GM18861 (cell line): ENCODE data around the gene CSNK2A3.
"Not testable (repeated sequence)": the region's sequence is repeated elsewhere in the genome, so short reads cannot be mapped to it uniquely, and the experiment has no call there.

ENCODE experiments used
- ATAC-seq: cut with Tn5 transposase; IDR thresholded peaks from one replicate; pipeline ENCODE4 v1.9.1; 2021; ENCODE audit not compliant: unreplicated experiment

CSNK2A3 gene

GRCh38 chr11:11380340-11380739 lies 27.3 kb upstream of the CSNK2A3 start:
- ATAC-seq = no peak

- no peak for ATAC-seq
Measured at GRCh38 chr11:11379661-11380060, 26.6 kb upstream of the CSNK2A3 start.

DNA sequence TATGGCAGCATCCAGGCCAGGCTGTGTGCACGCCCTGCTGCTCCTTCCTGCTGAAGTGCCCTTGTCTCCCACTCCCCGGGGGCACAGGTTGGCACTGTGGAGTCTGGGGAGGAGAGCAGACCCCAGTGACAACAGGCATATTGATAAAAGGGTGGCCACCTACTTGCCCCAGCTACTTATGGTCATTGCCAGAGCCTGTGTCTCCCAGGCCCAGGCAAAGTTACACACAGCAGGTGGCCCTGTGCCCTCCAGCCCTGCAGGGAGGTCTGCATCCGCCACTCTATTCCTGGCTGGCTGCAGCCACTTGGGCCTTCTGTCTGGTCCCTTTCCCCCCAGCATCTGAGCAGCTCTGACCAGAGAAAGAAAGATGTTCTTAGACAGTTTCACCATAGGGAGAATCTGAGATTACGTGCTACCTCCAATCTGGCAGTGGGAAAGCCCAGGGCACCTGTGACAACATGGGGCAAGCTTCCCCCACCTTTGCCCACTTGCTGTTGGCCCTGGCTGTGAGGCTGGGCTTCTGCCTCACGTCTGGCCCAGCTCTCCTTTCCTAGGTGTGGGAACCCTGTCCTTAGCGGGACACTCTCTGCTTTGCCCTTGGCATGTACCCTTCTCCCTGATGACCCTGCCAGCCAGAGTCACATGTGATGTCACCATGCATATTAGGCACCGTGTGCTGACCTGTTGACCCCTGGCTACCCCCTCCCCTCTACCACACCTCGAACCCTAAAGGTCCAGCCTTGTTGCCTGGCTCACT lies 25.3 kb upstream of the CSNK2A3 start:
- ATAC-seq = no peak

- ATAC-seq = peak; percentile 80
Measured at GRCh38 chr11:11374358-11375148, 21.5 kb upstream of the CSNK2A3 start.

GRCh38 chr11:11373934-11374333 lies 20.9 kb upstream of the CSNK2A3 start:
- ATAC-seq = no peak

- no peak for ATAC-seq
Measured at GRCh38 chr11:11372461-11372860, 19.4 kb upstream of the CSNK2A3 start.

DNA sequence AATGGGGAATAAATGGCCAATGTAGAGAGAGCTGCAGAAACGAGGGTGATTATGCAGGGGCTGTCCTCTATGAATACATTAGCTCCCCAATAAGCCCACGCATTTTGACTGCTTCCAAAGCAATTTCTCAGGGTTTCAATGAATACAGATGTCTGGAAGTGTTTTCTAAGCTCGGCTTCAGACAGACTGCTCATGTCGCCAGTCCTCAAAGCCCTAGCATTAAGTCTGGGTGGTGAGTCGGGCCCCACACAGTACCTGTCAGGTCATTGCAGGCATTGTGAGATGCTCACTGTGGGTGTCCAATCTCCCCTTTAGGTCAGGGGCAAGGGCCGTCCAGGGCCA lies 17.9 kb upstream of the CSNK2A3 start:
- ATAC-seq = no peak

- ATAC-seq = no peak
Measured at GRCh38 chr11:11370255-11370961, 17.4 kb upstream of the CSNK2A3 start.

DNA sequence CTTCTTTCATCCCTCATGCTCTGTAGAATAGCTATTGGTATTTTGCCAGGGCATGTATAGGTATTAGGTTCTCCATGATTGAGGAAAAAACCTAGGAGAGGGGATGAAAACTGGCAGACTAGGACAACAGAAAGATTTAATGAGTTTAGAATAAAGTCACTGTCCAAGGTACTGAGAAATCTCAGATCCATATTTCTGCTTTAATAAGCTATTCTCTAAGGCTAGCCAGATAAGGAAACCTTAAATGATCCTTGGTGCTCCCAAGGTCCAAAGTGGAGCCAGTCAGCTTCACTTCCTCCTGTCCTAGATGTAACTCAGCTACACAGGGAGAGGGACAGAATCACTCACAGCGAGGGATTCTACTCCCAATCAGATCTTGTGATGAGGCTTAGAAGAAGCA lies 13.7 kb upstream of the CSNK2A3 start:
- ATAC-seq = no peak

DNA sequence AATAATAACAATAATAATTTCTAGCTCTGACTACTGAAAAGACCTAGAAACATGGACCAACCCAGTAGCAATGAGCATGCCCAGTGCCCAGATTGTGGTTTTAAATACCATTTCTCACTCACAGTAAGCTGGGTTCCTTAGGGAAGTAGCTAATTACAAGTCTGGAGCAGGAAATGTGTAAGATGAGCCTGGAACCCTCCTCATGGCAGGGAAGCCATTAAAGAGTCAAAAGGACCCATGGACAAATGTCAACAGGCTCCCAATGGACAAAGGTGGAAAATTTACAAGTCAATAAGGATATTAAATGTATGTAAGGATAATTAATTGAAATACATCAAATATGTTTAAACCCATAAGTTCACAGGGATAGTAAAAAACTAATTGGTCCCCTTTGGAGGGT lies 10.6 kb upstream of the CSNK2A3 start:
- ATAC-seq = no peak

DNA sequence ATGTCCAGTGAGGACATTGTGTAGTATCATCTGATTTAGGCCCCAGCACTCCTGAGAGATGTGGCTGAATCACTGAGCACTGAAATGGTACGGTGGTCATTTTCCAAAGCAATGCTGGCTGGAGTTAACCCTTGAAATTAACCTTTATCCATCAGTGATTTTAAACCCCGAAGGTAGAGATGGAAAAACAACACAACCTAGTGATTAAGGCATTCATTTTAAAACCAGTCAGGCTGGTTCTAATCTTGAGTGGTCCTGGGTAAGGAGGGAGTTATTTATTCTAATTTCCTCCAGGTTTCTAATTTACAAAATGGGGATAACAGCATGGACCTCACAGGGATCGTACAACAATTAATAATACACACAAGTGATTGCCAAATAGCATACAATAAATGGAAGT lies 6.6 kb upstream of the CSNK2A3 start:
- ATAC-seq = no peak

DNA sequence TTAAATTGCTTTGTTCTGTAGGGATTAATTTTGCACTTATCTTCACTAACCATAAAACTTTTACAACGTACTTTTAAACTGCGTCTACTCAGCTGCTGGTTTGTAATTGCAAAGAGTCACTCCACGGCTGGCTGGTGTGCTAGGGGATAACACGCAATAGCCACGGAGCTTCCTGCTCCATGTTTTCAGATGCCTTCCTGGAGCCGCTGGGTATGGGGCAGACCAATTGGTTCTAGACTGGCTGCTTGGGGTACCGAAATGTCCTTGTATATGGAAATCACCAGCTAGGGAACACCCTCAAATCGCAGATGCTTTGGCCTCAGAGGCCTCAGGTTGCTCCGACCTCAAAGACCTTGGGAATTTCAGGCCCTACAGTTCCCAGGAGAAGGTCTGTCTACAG lies 3.8 kb upstream of the CSNK2A3 start:
- ATAC-seq = no peak

GRCh38 chr11:11351851-11352250 lies 1.2 kb downstream of the CSNK2A3 start:
- ATAC-seq = not testable (repeated sequence)

GRCh38 chr11:11351042-11351586 lies 1.9 kb downstream of the CSNK2A3 start:
- no peak for ATAC-seq

- no peak for ATAC-seq
Measured at GRCh38 chr11:11349870-11350337, 3.1 kb downstream of the CSNK2A3 start.

GRCh38 chr11:11349106-11349825 lies 3.8 kb downstream of the CSNK2A3 start:
- no peak for ATAC-seq

DNA sequence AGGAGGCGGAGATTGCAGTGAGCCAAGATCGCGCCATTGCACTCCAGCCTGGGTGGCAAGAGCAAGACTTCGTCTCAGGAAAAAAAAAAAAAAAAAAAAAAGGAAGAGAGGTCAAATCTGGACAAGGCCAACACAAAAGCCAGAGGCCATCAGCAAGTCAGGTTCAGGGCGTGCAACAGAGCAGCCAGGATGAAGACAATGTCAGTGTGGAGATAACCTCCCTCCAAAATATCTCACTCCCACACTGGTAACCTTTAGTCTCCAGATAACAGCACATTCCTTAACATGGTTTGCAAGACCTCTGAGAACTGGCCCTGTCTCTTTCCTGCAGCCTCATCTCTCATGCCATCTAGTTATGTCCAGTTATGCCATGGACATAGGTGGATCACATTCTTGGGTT lies 4.7 kb downstream of the CSNK2A3 start:
- ATAC-seq = no peak

- no peak for ATAC-seq
Measured at GRCh38 chr11:11347592-11347991, 5.5 kb downstream of the CSNK2A3 start.

DNA sequence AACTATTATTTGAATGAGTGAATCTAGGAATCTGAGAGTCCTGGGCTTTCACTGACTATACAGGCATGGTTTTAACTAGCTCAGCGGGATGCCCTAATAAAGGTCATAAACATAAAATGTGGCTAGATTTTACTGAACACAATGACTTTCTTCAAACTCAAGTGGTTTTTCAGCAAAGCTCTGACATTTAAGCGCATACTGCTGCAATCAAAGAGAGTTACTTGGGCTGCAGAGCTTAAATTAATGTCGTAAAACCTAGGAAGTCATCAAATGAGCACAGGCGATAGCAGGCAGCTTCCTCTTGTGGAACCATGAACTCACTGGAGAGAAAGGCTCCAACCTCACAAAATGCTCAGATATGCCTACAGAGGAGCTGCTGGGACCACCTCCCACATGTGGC lies 6.7 kb downstream of the CSNK2A3 start:
- no peak for ATAC-seq

DNA sequence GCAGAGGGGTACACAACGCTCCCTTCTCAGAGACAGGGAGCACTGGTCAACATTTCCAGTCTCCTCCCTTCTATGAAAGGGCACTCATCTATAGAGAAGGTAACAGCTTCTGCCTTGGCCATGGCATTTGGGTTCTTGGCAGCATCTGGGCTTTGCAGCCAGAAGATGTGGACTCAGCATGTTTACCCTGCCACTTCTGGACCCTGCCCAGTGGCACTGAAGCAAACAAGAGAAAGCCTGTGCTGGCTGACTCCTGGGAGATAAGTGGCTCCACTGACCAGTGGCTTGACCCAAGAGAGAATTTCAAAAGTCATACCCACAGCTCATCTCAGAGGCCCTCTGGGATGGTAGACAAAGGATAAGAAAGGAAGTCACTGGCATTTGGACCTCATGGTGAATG lies 8.0 kb downstream of the CSNK2A3 start:
- ATAC-seq = no peak

- ATAC-seq = no peak
Measured at GRCh38 chr11:11344045-11344444, 9.0 kb downstream of the CSNK2A3 start.
